AG04449 (cell line): ENCODE results near the gene SLK.

Experiments used
- CTCF ChIA-PET: fragments of 350-600 bp; formaldehyde crosslinking; extraction: SDS; loops from one replicate; lab custom pipeline; 2021; ENCODE audit warnings: antibody characterized with exemption; lab: Yijun Ruan, JAX
- POLR2A ChIA-PET: fragments of 400-600, 350-600 bp; formaldehyde crosslinking; extraction: SDS; loops from one replicate; lab custom pipeline; 2020; ENCODE audit warnings: antibody characterized with exemption, inconsistent platforms; lab: Yijun Ruan, JAX
- DNase-seq: peaks from one replicate; pipeline ENCODE4 v3.0.0-alpha.2; 2010; ENCODE audit warnings: low read depth, low spot score
- H3K4me3 ChIP-seq: 2 replicates; pipeline ENCODE4 v1.5.1; 2011; ENCODE audit warnings: low read depth, mild to moderate bottlenecking, control low read depth, low read length
- CTCF ChIP-seq: IDR thresholded peaks from one replicate; pipeline ENCODE4 v1.5.1; 2011; ENCODE audit warnings: mild to moderate bottlenecking, moderate library complexity, low read length, control low read depth, inconsistent platforms; ENCODE audit not compliant: insufficient read depth; ENCODE audit errors: missing control alignments

Gene SLK

GRCh38 chr10:103975169-103975568 is 8.2 kb downstream of the SLK start:
- ChIA-PET CTCF (no interaction called here), POLR2A (no interaction called here)
- no peak overlapping the region for H3K4me3 ChIP-seq
- TF ChIP-seq CTCF: no peak
- no peak for DNase-seq

GRCh38 chr10:103977204-103977603 is 10.3 kb downstream of the SLK start:
- no peak for DNase-seq
- POLR2A ChIA-PET: interaction anchor here (1.1 kb wide), 1 partner anchor 10 kb away, joined by 3 read pairs; no protein-coding TSS in a partner anchor
- no peak for TF ChIP-seq CTCF
- H3K4me3 ChIP-seq: no peak overlapping the region
- CTCF ChIA-PET: no interaction called here

- POLR2A ChIA-PET: no interaction called here
- TF ChIP-seq CTCF: no peak
- CTCF ChIA-PET: interaction anchor here (1.5 kb wide), 1 partner anchor 9 kb away, joined by 5 read pairs; no protein-coding TSS in a partner anchor
Measured at GRCh38 chr10:103979530-103979929, 12.6 kb downstream of the SLK start.

GRCh38 chr10:103980288-103980906 is 13.5 kb downstream of the SLK start:
- no peak overlapping the region for H3K4me3 ChIP-seq
- ChIA-PET CTCF (no interaction called here), POLR2A (no interaction called here)
- no peak for TF ChIP-seq CTCF
- DNase-seq: no peak

More at GRCh38 chr10:103979530-103979929, 12.6 kb downstream of the SLK start:
- no peak overlapping the region for H3K4me3 ChIP-seq
- no peak for DNase-seq

GRCh38 chr10:103982639-103983038 is 15.7 kb downstream of the SLK start:
- POLR2A ChIA-PET: no interaction called here

More at GRCh38 chr10:103982639-103983038, 15.7 kb downstream of the SLK start:
- no peak for DNase-seq
- TF ChIP-seq CTCF: no peak
- H3K4me3 ChIP-seq: no peak overlapping the region
- CTCF ChIA-PET: interaction anchor here (1.1 kb wide), 1 partner anchor 46 kb away, joined by 3 read pairs; no protein-coding TSS in a partner anchor
